ENCODE results near the gene FOCAD.

The FOCAD gene

GRCh38 chr9:20734275-20734674 lies 50.2 kb downstream of the FOCAD start:
- no peak for DNase-seq (ENCODE audit: low spot score)

- DNase-seq (ENCODE audit: low spot score) = no peak
Measured at GRCh38 chr9:20740304-20740703, 56.2 kb downstream of the FOCAD start.

GRCh38 chr9:20740929-20741582 lies 57.0 kb downstream of the FOCAD start:
- no peak for DNase-seq (ENCODE audit: low spot score)

- DNase-seq (ENCODE audit: low spot score) = no peak
Measured at GRCh38 chr9:20742833-20743232, 58.8 kb downstream of the FOCAD start.

GRCh38 chr9:20744036-20744630 lies 60.1 kb downstream of the FOCAD start:
- no peak for DNase-seq (ENCODE audit: low spot score)

- DNase-seq (ENCODE audit: low spot score) = no peak
Measured at GRCh38 chr9:20746967-20747366, 62.9 kb downstream of the FOCAD start.

GRCh38 chr9:20749496-20750198 lies 65.6 kb downstream of the FOCAD start:
- DNase-seq (ENCODE audit: low spot score) = no peak

GRCh38 chr9:20753761-20754160 lies 69.7 kb downstream of the FOCAD start:
- no peak for DNase-seq (ENCODE audit: low spot score)

- DNase-seq (ENCODE audit: low spot score) = no peak
Measured at GRCh38 chr9:20754556-20754955, 70.5 kb downstream of the FOCAD start.

- DNase-seq (ENCODE audit: low spot score) = no peak
Measured at GRCh38 chr9:20760246-20760891, 76.3 kb downstream of the FOCAD start.

- DNase-seq (ENCODE audit: low spot score) = no peak
Measured at GRCh38 chr9:20770947-20771346, 86.9 kb downstream of the FOCAD start.

- DNase-seq (ENCODE audit: low spot score) = no peak
Measured at GRCh38 chr9:20771729-20772128, 87.7 kb downstream of the FOCAD start.

GRCh38 chr9:20775683-20776082 lies 91.6 kb downstream of the FOCAD start:
- DNase-seq (ENCODE audit: low spot score) = no peak

- DNase-seq (ENCODE audit: low spot score) = no peak
Measured at GRCh38 chr9:20781092-20781491, 97.0 kb downstream of the FOCAD start.

- DNase-seq (ENCODE audit: low spot score) = no peak
Measured at GRCh38 chr9:20782289-20782688, 98.2 kb downstream of the FOCAD start.

- DNase-seq (ENCODE audit: low spot score) = no peak
Measured at GRCh38 chr9:20783057-20784038, 99.3 kb downstream of the FOCAD start.

GRCh38 chr9:20784196-20784595 lies 100.1 kb downstream of the FOCAD start:
- DNase-seq (ENCODE audit: low spot score) = no peak

GRCh38 chr9:20786807-20787206 lies 102.7 kb downstream of the FOCAD start:
- DNase-seq (ENCODE audit: low spot score) = no peak

- no peak for DNase-seq (ENCODE audit: low spot score)
Measured at GRCh38 chr9:20788526-20789451, 104.7 kb downstream of the FOCAD start.

GRCh38 chr9:20790721-20791120 lies 106.7 kb downstream of the FOCAD start:
- DNase-seq (ENCODE audit: low spot score) = no peak

- no peak for DNase-seq (ENCODE audit: low spot score)
Measured at GRCh38 chr9:20791682-20792081, 107.6 kb downstream of the FOCAD start.
